SU-DHL-6 (cell line): Measurements from ENCODE around the gene CWC27.
"Not testable (repeated sequence)": the region's sequence is repeated elsewhere in the genome, so short reads cannot be mapped to it uniquely, and the experiment has no call there.

ENCODE experiments used
- H2AFZ ChIP-seq: fragments of 200-600 bp; sonication (generic); 2 replicates; pipeline ENCODE4 v1.6.1; 2014; ENCODE audit warnings: low read depth, mild to moderate bottlenecking, moderate library complexity, mixed read lengths, antibody characterized with exemption, low read length; ENCODE audit not compliant: severe bottlenecking
- H3F3A ChIP-seq: fragments of 200-600 bp; shearing (Covaris generic); 2 replicates; pipeline ENCODE4 v1.6.0; 2016; ENCODE audit warnings: antibody characterized with exemption, mild to moderate bottlenecking; ENCODE audit not compliant: insufficient read depth
- H3K27ac ChIP-seq: fragments of 200-600 bp; sonication (generic); 2 replicates; pipeline ENCODE4 v1.5.1; 2016; ENCODE audit warnings: low read depth, mild to moderate bottlenecking, low read length, moderate library complexity, mixed read lengths
- H3K27me3 ChIP-seq: fragments of 200-600 bp; sonication (generic), shearing (Covaris generic); 2 replicates; pipeline ENCODE4 v1.6.0; 2014; ENCODE audit warnings: mild to moderate bottlenecking, low read length
- H3K36me3 ChIP-seq: fragments of 200-600 bp; sonication (generic); 2 replicates; pipeline ENCODE4 v1.6.1; 2014; ENCODE audit warnings: mild to moderate bottlenecking, low read length, mixed read lengths
- H3K4me2 ChIP-seq: fragments of 300-600, 200-600 bp; shearing (Covaris generic), sonication (generic); 2 replicates; pipeline ENCODE4 v1.6.0; 2014; ENCODE audit warnings: low read length, low read depth, mild to moderate bottlenecking; ENCODE audit not compliant: poor library complexity, severe bottlenecking
- H3K4me3 ChIP-seq: fragments of 200-600 bp; sonication (generic); 2 replicates; pipeline ENCODE4 v1.5.1; 2014; ENCODE audit warnings: antibody characterized with exemption, low read length, mild to moderate bottlenecking, mixed read lengths; ENCODE audit not compliant: insufficient read depth, poor library complexity, severe bottlenecking
- H3K79me2 ChIP-seq: fragments of 200-600 bp; sonication (generic); 2 replicates; pipeline ENCODE4 v1.6.1; 2014; ENCODE audit warnings: mild to moderate bottlenecking, low read length, moderate library complexity; ENCODE audit not compliant: insufficient read depth
- H3K9ac ChIP-seq: fragments of 200-600 bp; sonication (generic); 2 replicates; pipeline ENCODE4 v1.7.0; 2014; ENCODE audit warnings: mild to moderate bottlenecking, low read length
- H3K9me2 ChIP-seq: fragments of 200-600 bp; sonication (generic); replicated peaks from 2 replicates; pipeline ENCODE4 v1.6.1; 2014; ENCODE audit warnings: low read length; ENCODE audit not compliant: insufficient read depth
- H3K9me3 ChIP-seq: fragments of 200-600 bp; sonication (generic); 2 replicates; pipeline ENCODE4 v1.6.1; 2014; ENCODE audit warnings: low read length, mixed read lengths; ENCODE audit not compliant: insufficient read depth
- H4K20me1 ChIP-seq: fragments of 200-600 bp; sonication (generic); 2 replicates; pipeline ENCODE4 v1.6.1; 2014; ENCODE audit warnings: low read depth, mild to moderate bottlenecking, antibody characterized with exemption, low read length, moderate library complexity, mixed read lengths
- EZH2phosphoT487 ChIP-seq: fragments of 200-600 bp; sonication (generic), shearing (Covaris generic); conservative IDR thresholded peaks from 2 replicates; pipeline ENCODE4 v1.6.1; 2018; ENCODE audit warnings: mild to moderate bottlenecking, antibody characterized with exemption, low read length, moderate library complexity, mixed read lengths
- TF ChIP-seq, protein P1 (sequence below): fragments of 200-600 bp; sonication (generic); IDR thresholded peaks from one replicate; pipeline ENCODE4 v1.5.1; 2017; ENCODE audit warnings: antibody characterized with exemption, mild to moderate bottlenecking, low read length, moderate library complexity; ENCODE audit not compliant: insufficient read depth, poor library complexity, severe bottlenecking

CWC27 gene

DNA sequence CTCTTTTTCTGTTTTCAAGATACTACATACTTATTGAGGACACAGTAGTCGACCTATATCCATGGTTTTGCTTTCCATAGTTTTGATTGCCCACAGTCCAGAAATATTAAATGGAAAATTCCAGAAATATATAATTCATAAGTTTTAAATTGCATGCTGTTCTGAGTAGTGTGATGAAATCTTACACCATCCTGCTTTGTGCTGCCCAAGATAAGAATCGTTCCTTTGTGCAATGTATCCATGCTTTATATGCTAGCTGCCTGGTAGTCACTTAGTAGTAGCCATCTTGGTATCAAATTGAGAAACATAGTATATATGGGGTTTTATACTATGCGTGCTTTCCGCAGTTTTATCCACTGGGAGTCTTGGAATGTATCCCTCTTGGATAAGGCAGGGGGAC is 59.0 kb downstream of the CWC27 start:
- Histone ChIP-seq H3K4me2 (no peak overlapping the region), H3F3A (no peaks in the 10 kb centered on the region), H3K4me3 (no peak overlapping the region), H3K9me3 (no peaks in the 10 kb centered on the region; the same call in 1 of the 2 replicates), H3K27ac (no peak overlapping the region), H3K27me3 (no peaks in the 10 kb centered on the region), H2AFZ (no peak overlapping the region), H3K79me2 (no peaks in the 10 kb centered on the region), H4K20me1 (no peaks in the 10 kb centered on the region), H3K36me3 (no peaks in the 10 kb centered on the region), H3K9ac (no peak overlapping the region), H3K9me2 (no peaks in the 10 kb centered on the region)
- TF ChIP-seq, protein P1, sequence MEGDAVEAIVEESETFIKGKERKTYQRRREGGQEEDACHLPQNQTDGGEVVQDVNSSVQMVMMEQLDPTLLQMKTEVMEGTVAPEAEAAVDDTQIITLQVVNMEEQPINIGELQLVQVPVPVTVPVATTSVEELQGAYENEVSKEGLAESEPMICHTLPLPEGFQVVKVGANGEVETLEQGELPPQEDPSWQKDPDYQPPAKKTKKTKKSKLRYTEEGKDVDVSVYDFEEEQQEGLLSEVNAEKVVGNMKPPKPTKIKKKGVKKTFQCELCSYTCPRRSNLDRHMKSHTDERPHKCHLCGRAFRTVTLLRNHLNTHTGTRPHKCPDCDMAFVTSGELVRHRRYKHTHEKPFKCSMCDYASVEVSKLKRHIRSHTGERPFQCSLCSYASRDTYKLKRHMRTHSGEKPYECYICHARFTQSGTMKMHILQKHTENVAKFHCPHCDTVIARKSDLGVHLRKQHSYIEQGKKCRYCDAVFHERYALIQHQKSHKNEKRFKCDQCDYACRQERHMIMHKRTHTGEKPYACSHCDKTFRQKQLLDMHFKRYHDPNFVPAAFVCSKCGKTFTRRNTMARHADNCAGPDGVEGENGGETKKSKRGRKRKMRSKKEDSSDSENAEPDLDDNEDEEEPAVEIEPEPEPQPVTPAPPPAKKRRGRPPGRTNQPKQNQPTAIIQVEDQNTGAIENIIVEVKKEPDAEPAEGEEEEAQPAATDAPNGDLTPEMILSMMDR: no peak
- no peak for TF ChIP-seq EZH2phosphoT487

DNA sequence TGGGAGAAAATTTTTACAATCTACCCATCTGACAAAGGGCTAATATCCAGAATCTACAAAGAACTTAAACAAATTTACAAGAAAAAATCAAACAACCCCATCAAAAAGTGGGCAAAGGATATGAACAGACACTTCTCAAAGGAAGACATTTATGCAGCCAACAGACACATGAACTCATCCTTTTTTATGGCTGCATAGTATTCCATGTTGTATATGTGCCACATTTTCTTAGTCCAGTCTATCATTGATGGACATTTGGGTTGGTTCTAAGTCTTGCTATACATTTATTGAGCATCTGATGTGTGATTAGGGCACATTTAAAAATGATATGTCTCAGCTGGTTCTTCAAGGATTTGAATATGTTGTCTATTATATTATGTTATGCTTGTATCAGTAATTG is 61.9 kb downstream of the CWC27 start:
- H3F3A ChIP-seq: not testable (repeated sequence)

DNA sequence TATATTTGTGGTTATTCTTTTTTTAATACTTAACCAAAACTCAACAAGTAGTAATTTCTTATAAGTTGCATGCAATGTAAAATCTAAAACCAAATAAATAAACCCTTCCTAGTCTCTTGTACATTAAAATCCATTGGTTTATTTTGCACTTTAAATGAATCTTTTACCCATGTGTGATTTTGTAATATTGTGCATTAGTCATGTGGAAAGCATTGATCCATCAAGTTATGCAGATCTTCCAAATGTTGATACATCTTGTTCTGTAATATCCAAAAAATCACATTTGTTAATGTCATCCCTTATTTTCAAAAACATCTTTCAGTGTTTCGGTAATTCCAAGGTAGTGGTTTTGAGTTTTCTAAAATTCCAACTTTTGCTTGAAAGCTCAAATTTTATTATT is 63.3 kb downstream of the CWC27 start:
- no peak overlapping the region for H3K27ac ChIP-seq
- no peaks in the 10 kb centered on the region for H3K9me2 ChIP-seq
- H3K4me2 ChIP-seq: no peak overlapping the region
- H2AFZ ChIP-seq: no peak overlapping the region
- H3K4me3 ChIP-seq: no peak overlapping the region
- H3K9me3 ChIP-seq: no peaks in the 10 kb centered on the region; the same call in 1 of the 2 replicates
- no peak for TF ChIP-seq EZH2phosphoT487
- TF ChIP-seq, protein P1: no peak
- H3K79me2 ChIP-seq: no peaks in the 10 kb centered on the region
- H3K9ac ChIP-seq: no peak overlapping the region
- no peaks in the 10 kb centered on the region; the same call in 1 of the 2 replicates for H3K36me3 ChIP-seq
- no peaks in the 10 kb centered on the region for H3F3A ChIP-seq
- no peaks in the 10 kb centered on the region for H3K27me3 ChIP-seq
- no peaks in the 10 kb centered on the region for H4K20me1 ChIP-seq

More for the DNA sequence above, 61.9 kb downstream of the CWC27 start:
- H3K27ac ChIP-seq, H4K20me1 ChIP-seq, H3K79me2 ChIP-seq, H3K9me3 ChIP-seq, H3K36me3 ChIP-seq, H3K4me2 ChIP-seq, H3K4me3 ChIP-seq, H2AFZ ChIP-seq, H3K9me2 ChIP-seq, H3K27me3 ChIP-seq, H3K9ac ChIP-seq: not testable (repeated sequence)

DNA sequence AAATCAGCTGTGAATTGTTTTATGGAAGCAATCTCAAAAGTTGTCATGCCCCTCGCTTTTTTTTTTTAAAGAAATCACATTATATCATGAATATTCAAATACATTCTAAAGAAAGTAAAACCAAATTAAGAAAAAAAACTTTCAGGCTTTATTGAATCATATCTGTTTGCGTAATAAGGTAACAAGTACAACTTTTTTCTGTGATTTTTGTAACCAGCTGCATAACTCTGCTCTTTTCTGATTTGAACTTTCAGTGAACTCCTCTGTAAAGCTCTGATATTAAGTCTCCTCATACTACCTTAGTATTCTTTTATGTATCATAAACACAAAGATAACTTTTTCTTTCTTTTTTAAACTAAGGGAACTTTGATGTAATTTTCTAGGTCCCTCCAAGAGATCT is 65.3 kb downstream of the CWC27 start:
- Histone ChIP-seq H2AFZ (no peak overlapping the region), H3K4me2 (no peak overlapping the region), H3F3A (no peaks in the 10 kb centered on the region), H3K9me3 (no peaks in the 10 kb centered on the region; the same call in 1 of the 2 replicates), H3K9me2 (no peaks in the 10 kb centered on the region), H3K9ac (no peak overlapping the region), H3K27me3 (no peaks in the 10 kb centered on the region), H3K27ac (no peak overlapping the region), H3K4me3 (no peak overlapping the region), H3K79me2 (no peaks in the 10 kb centered on the region), H3K36me3 (no peaks in the 10 kb centered on the region; the same call in 1 of the 2 replicates), H4K20me1 (no peaks in the 10 kb centered on the region)
- TF ChIP-seq, protein P1: no peak
- TF ChIP-seq EZH2phosphoT487: no peak
